ENCODE data around the gene LMF1. TPM values are rescaled to one million over a fixed set of nuclear protein-coding genes. Genes with fewer than 3 reads are reported as not detected.
A peak's percentile ranks its signal among the peaks of the same experiment; 100 is the strongest.

Gene LMF1
- total and polyA plus RNA-seq, 5 donors from 2014 or later, result 9.9 to 40.0 (median 12.4) TPM

DNA sequence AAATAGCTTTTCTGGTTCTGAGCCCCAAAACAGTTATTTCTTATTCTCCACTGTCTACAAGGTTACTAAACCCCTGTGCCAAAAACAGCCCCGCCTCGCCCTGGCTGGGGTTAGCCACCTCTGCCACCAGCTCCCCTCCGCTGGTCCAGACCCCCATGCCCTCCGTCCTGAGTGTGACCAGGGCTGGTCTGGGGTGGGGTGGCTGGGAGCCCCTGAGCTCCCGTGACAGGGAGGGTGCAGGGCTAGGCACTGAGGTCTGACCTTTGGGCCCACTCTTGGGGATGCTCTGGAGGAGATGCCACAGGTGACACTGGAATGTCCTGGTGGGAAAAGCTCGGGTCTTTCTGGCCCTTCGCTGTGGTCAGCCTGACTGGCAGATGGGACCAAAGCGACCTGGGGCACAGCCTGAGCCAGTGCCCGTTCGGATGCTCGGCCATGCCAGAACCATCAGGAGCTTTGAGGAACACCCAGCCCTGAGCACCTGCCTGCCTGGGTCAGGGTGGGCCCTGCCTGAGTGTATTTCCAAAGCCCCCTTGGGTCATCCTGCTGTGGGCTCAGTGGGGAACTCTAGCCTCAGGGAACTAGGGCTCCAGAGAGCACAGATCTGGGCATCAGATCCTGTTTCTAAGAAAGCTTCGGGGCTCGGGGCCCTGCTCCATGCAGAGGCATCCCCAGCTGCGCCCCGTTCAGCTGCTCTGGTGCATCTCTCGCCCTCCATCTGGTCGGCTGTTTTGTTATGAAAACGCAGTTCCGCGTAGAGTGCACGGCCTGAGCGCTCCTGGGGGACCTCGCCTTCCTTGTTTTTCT, 98.1 kb downstream of the LMF1 start:
- Mint-ChIP-seq H3K27ac (no peak overlapping the region), H3K9me3 (no peaks in the 10 kb centered on the region), H3K4me1 (peaks cover 0 to 2% (median 0%) of the 10 kb centered on the region in 4 donors), H3K27me3 (no peaks in the 10 kb centered on the region), H3K36me3 (peaks cover 11% of the 10 kb centered on the region), H3K4me3 (no peak overlapping the region)
- Histone ChIP-seq H3K27ac (ENCODE audit: insufficient read depth, low read length, poor library complexity, severe bottlenecking) (no peak overlapping the region), H3K4me1 (ENCODE audit: control insufficient read depth, insufficient read depth, low read length, poor library complexity, severe bottlenecking) (no peaks in the 10 kb centered on the region), H3K27me3 (ENCODE audit: control insufficient read depth, insufficient read depth, low read length) (no peaks in the 10 kb centered on the region), H3K9me3 (ENCODE audit: control insufficient read depth in 2 of 2, low read length in 2 of 2) (no peaks in the 10 kb centered on the region), H3K36me3 (ENCODE audit: control insufficient read depth, insufficient read depth, low read length) (no peaks in the 10 kb centered on the region), H3K4me3 (ENCODE audit: low read depth, low read length) (no peak overlapping the region)
- DNase-seq, result no peak
- ATAC-seq (ENCODE audit: low read depth in 2 of 2), result no peak

DNA sequence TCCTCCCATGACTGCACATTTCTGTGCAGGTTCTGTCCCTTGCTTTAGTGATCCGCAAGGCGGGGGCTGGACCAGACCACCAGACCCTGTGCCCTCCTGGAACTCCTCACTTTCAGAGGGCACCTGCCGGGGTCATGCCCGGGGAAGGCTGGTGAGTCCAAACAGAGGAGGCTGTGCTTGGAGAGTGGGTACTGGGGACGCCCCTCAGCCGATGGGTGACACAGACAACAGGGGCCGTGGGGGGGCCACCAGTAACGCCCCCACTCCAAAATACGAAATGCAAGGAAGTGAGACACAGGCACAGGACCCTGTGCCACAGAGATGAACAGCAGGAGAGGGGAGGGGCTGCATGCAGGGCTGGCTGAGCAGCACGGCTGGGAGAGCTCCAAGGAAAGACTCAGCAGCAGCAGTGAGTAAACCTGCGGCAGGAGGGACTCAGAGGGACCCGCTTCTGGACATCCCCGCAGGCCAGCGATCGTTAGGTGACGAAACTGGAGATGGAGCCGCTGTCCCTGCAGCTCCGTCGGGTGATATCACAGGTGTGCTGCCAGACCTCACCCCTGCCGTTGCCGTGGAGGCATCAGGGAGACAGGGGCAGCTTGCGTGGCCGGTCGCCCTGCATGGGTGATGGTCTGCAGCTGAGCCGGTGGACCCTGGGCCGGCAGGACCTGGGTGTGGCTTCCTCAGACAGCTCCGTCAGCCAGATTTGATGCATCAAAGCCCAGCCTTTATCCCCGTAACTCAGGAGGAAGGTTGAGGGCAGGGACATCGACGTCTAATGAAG, 99.0 kb downstream of the LMF1 start:
- no peaks in the 10 kb centered on the region for H3K9me3 Mint-ChIP-seq
- peaks cover 4% of the 10 kb centered on the region for H3K36me3 Mint-ChIP-seq
- no peak overlapping the region for H3K27ac Mint-ChIP-seq
- H3K4me1 Mint-ChIP-seq, result peaks cover 0 to 2% (median 0%) of the 10 kb centered on the region in 4 donors
- no peaks in the 10 kb centered on the region for H3K27me3 Mint-ChIP-seq
- ATAC-seq (ENCODE audit: low read depth in 2 of 2) (no peak), DNase-seq (no peak)
- no peaks in the 10 kb centered on the region for H3K4me1 ChIP-seq (ENCODE audit: control insufficient read depth, insufficient read depth, low read length, poor library complexity, severe bottlenecking)
- no peak overlapping the region for H3K27ac ChIP-seq (ENCODE audit: insufficient read depth, low read length, poor library complexity, severe bottlenecking)
- H3K9me3 ChIP-seq (ENCODE audit: control insufficient read depth in 2 of 2, low read length in 2 of 2), result no peaks in the 10 kb centered on the region
- peak overlapping the region in 1 of 4 donors; percentile 41 for H3K4me3 Mint-ChIP-seq
- no peak overlapping the region for H3K4me3 ChIP-seq (ENCODE audit: low read depth, low read length)
- H3K27me3 ChIP-seq (ENCODE audit: control insufficient read depth, insufficient read depth, low read length), result no peaks in the 10 kb centered on the region
- no peaks in the 10 kb centered on the region for H3K36me3 ChIP-seq (ENCODE audit: control insufficient read depth, insufficient read depth, low read length)

DNA sequence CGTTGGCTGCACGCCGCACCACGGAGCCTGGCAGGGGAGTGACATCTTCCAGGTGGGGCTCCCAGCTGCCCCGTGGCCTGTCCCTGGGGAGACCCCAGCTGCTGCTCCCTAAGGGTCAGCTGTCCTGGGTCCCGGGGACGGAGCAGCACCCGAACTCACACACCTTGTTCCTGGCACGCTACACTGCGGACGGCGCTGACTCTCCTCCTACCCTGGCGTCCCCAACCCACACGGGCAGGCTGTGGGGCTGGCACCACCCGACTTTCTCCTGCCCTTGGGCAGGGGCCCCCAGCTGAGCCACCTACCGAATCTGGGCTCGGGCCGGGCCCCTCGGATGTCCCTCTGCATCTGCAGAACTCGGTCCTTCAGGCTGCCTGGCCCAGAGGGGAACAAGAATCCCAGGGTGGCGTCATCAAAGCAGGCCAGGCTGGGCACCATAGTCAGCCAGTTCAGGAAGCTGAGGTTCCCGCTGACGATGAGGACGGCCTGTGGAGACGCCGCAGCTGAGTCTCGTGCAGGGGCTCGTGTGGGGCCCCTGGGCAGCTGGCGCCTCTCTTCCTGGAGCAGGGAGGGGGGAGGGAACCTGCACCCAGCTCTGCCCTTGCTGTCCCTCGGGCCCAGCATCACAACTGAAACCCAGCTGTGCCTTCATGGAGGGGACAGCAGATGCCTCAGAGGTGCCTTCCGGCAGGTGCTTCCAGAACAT, 99.8 kb downstream of the LMF1 start:
- Mint-ChIP-seq H3K27ac (no peak overlapping the region), H3K9me3 (no peaks in the 10 kb centered on the region), H3K36me3 (no peaks in the 10 kb centered on the region), H3K4me3 (no peak overlapping the region), H3K27me3 (no peaks in the 10 kb centered on the region), H3K4me1 (peaks cover 0 to 2% (median 0%) of the 10 kb centered on the region in 4 donors)
- DNase-seq (no peak), ATAC-seq (ENCODE audit: low read depth in 2 of 2) (no peak)
- H3K27ac ChIP-seq (ENCODE audit: insufficient read depth, low read length, poor library complexity, severe bottlenecking), result no peak overlapping the region
- H3K36me3 ChIP-seq (ENCODE audit: control insufficient read depth, insufficient read depth, low read length), result peaks cover 2% of the 10 kb centered on the region
- no peaks in the 10 kb centered on the region for H3K9me3 ChIP-seq (ENCODE audit: control insufficient read depth in 2 of 2, low read length in 2 of 2)
- H3K4me1 ChIP-seq (ENCODE audit: control insufficient read depth, insufficient read depth, low read length, poor library complexity, severe bottlenecking), result no peaks in the 10 kb centered on the region
- H3K27me3 ChIP-seq (ENCODE audit: control insufficient read depth, insufficient read depth, low read length), result no peaks in the 10 kb centered on the region
- no peak overlapping the region for H3K4me3 ChIP-seq (ENCODE audit: low read depth, low read length)

DNA sequence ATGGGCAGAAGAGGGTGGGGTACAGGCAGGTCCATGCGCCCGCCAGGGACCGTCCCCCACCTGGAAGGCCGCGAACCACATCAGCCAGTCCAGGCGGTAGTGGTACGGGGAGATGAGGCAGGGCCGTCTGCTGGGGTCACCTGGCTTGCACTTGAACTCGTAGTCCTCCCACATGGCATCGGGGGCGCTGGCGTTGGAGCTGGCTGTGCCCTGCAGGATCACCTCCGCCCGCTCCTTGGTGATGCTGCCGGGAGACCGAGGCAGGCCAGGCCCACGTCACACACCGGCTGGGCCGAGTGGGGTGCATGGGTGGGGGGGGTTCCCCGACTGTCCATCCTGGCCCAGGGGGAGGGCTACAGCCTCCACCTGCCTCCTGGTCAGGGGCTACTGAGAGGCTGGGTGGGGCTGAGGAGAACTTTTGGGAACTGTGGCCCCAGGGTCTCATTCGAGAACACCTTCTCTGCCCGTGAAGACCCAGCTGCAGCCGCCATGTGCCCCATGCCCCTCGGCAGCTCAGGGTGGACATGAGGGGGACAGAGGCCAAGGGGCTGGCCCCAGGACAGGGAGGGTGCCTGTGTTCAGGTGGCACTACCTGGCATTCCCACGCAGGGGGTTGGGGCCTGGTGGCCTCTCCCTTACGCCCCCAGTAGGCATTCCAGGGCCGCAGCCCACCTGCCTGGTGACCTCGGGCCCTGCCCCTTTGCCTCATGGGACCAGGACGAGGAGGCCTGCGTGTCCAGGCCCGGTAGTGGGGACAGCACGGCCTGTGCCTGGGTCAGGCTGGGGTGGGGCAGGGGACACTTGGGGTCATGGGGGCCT, 100.8 kb downstream of the LMF1 start:
- Histone ChIP-seq H3K4me3 (ENCODE audit: low read depth, low read length) (no peak overlapping the region), H3K27ac (ENCODE audit: insufficient read depth, low read length, poor library complexity, severe bottlenecking) (no peak overlapping the region), H3K36me3 (ENCODE audit: control insufficient read depth, insufficient read depth, low read length) (peaks cover 2% of the 10 kb centered on the region), H3K9me3 (ENCODE audit: control insufficient read depth in 2 of 2, low read length in 2 of 2) (no peaks in the 10 kb centered on the region), H3K4me1 (ENCODE audit: control insufficient read depth, insufficient read depth, low read length, poor library complexity, severe bottlenecking) (no peaks in the 10 kb centered on the region), H3K27me3 (ENCODE audit: control insufficient read depth, insufficient read depth, low read length) (no peaks in the 10 kb centered on the region)
- Mint-ChIP-seq H3K27me3 (no peaks in the 10 kb centered on the region), H3K4me3 (no peak overlapping the region), H3K4me1 (peaks cover 0 to 2% (median 0%) of the 10 kb centered on the region in 4 donors), H3K27ac (no peak overlapping the region), H3K9me3 (peaks cover 0 to under 1% (median 0%) of the 10 kb centered on the region in 7 donors), H3K36me3 (no peaks in the 10 kb centered on the region)
- DNase-seq, result no peak
- ATAC-seq (ENCODE audit: low read depth in 2 of 2), result no peak

DNA sequence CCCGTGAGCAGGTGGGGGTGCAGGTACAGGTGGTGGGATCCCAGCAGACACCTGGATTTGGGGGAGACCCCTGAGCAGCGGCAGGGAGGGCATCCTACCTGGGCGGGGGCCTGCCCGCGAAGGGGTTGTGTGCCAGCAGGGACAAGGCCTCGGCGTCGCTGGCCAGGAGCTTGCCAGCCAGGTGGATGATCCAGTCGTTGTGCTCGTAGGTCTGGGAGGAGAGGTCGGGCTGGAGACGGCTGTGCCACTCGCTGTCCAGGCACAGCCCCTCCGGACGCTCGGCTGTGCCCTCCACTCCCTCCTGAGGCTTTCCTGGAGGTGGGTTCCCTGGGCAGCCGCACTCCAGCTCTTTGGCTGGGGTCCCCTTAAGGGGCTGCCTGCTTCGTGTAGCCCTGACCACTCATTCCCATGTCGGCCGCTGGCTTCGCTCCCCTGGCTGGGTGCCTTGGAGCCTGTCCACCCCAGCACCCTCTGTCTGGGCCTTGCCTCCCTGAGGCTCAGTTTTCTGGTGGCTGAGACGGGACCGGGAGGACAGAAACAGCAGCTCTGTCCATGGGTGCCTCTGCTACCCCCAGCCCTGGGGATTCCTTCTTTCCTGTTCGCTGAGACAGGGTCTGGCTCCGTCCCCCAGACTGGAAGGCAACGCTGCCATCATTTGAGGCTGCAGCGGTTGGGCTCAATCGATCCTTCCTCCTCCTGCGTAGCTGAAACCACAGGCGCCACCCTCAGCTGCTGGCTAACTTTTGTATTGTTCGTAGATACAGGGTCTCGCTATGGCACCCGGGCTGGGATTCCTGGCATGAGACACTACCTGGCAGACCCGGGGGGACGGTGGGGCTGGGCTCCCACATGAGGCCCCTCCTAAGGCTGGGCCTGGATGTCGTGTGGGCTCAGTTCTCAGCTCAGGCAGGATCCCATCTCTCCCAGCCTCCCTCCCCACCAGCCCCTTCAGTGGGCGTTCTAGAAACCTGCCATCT, 101.7 kb downstream of the LMF1 start:
- H3K27me3 ChIP-seq (ENCODE audit: control insufficient read depth, insufficient read depth, low read length), result no peaks in the 10 kb centered on the region
- peaks cover 2% of the 10 kb centered on the region for H3K36me3 ChIP-seq (ENCODE audit: control insufficient read depth, insufficient read depth, low read length)
- no peaks in the 10 kb centered on the region for H3K4me1 ChIP-seq (ENCODE audit: control insufficient read depth, insufficient read depth, low read length, poor library complexity, severe bottlenecking)
- ATAC-seq (ENCODE audit: low read depth in 2 of 2), result no peak
- Mint-ChIP-seq H3K27me3 (no peaks in the 10 kb centered on the region), H3K27ac (no peak overlapping the region), H3K4me1 (peaks cover 0 to 2% (median 0%) of the 10 kb centered on the region in 4 donors), H3K9me3 (peaks cover 0 to 3% (median 0%) of the 10 kb centered on the region in 7 donors), H3K4me3 (no peak overlapping the region), H3K36me3 (no peaks in the 10 kb centered on the region)
- no peak overlapping the region for H3K4me3 ChIP-seq (ENCODE audit: low read depth, low read length)
- H3K9me3 ChIP-seq (ENCODE audit: control insufficient read depth in 2 of 2, low read length in 2 of 2), result no peaks in the 10 kb centered on the region
- H3K27ac ChIP-seq (ENCODE audit: insufficient read depth, low read length, poor library complexity, severe bottlenecking), result no peak overlapping the region
- DNase-seq, result no peak

DNA sequence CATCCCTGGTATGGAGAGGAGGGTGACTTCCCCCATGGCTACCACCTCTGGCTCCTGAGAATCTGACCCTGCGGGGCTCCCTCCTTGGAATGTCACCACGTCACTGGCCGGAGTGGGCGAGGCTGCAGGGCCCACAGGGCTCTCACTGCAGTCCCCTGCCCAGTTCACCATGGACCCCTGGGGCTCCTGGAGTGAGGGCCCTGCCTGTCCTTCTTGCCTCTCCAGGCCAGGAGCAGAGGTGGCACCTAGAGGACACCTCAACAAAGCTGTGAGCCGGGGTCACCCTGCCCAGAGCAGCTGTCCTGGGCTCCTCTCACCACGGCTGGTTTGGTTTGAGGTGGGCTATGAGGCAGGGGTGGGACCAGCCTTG, 102.4 kb downstream of the LMF1 start:
- DNase-seq (no peak), ATAC-seq (ENCODE audit: low read depth in 2 of 2) (no peak)
- H3K4me1 Mint-ChIP-seq, result peaks cover 0 to 2% (median 0%) of the 10 kb centered on the region in 4 donors
- H3K27ac Mint-ChIP-seq, result no peak overlapping the region
- H3K4me3 Mint-ChIP-seq, result no peak overlapping the region
- Histone ChIP-seq H3K27ac (ENCODE audit: insufficient read depth, low read length, poor library complexity, severe bottlenecking) (no peak overlapping the region), H3K36me3 (ENCODE audit: control insufficient read depth, insufficient read depth, low read length) (peaks cover 2% of the 10 kb centered on the region), H3K4me3 (ENCODE audit: low read depth, low read length) (no peak overlapping the region), H3K27me3 (ENCODE audit: control insufficient read depth, insufficient read depth, low read length) (no peaks in the 10 kb centered on the region), H3K9me3 (ENCODE audit: control insufficient read depth in 2 of 2, low read length in 2 of 2) (no peaks in the 10 kb centered on the region), H3K4me1 (ENCODE audit: control insufficient read depth, insufficient read depth, low read length, poor library complexity, severe bottlenecking) (no peaks in the 10 kb centered on the region)
- H3K27me3 Mint-ChIP-seq, result no peaks in the 10 kb centered on the region
- H3K36me3 Mint-ChIP-seq, result no peaks in the 10 kb centered on the region
- H3K9me3 Mint-ChIP-seq, result peaks cover 0 to 3% (median 0%) of the 10 kb centered on the region in 7 donors
